HG02840 (cell line): ENCODE data around the gene SCN9A.
"Not testable (repeated sequence)": the region's sequence is repeated elsewhere in the genome, so short reads cannot be mapped to it uniquely, and the experiment has no call there.

Experiments
- ATAC-seq: cut with Tn5 transposase; IDR thresholded peaks from one replicate; pipeline ENCODE4 v1.9.1; 2021; ENCODE audit warnings: mild to moderate bottlenecking, moderate library complexity, moderate number of reproducible peaks; ENCODE audit not compliant: unreplicated experiment, low FRiP score

The SCN9A gene

DNA sequence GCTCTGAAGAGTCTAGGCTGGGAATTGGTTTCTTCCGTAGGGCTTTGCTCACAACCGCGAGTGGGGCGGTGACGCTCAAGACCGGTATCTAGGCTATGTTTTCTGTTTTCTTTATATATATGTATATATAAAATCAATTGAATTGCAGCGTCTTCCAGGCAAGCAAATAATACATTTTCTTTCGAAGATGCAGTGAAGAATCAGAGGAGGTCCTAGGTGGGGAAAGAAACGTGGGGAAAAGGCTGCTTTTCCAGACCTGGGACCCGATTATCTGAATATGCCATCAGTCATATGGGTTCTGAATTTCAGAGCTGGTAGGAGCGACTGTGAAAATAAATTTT, 714 bp upstream of the SCN9A start:
- ATAC-seq = no peak

DNA sequence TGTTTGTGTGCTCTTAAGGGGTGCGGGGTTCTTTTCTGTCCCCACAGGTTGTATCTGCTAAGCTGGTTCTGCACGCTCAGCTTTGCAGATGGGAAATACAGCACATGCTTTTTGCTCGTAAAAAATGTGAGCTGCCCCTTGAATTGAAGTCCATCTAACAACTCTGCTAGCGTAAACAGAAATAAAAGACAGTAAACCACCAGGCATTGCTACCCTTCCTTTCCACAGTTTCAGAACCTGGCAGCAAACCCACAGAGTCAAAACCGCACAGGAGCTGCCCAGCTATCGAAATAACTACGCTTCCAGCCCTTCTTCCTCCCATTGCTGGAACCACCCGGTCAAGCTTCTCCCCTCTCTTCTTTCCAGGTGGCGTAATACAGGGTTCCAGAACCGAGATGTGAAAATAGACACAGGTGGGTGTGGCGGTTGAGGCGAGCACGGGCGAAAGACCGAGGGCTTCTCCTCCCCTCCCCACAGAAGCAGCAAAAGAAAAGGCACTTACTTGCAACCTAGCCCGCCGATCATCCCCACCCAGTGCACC, 479 bp downstream of the SCN9A start:
- ATAC-seq = no peak

DNA sequence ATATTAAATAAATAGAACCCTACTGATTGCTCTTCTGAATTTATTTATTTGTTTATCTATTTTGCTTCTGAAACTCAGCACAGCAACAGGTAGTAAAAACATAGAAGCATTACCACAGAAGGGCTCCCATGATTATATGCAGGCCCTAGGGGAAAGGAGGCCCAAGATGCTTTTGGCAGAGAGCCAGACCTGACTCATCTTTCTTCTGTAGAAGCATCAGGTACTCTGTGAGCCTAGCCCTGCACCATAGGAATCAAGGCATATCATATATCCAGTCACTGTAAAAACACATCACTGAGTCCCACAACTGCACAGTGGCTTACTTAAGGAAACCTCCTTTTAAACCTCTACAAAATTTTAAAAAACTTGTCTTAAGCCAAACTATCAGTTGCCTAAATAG, 1.8 kb downstream of the SCN9A start:
- no peak for ATAC-seq

DNA sequence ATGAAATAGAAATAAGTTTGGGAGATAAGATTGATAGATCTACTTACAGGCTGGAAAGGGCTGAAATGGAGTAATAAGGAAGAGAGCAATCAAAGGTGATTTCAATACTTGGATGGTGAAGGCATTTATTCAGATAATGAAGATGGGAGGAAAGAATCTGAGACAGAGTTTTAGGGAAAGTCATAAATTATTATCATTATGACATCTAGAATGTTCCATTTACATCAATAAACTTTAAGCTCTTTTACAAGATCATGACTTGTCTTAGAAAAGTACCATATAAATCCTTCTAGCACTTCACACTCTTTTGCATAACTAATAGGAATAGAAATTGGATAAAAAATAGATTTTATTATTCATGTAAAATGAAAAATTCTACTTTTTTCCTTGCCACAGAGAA, 2.2 kb downstream of the SCN9A start:
- no peak for ATAC-seq

DNA sequence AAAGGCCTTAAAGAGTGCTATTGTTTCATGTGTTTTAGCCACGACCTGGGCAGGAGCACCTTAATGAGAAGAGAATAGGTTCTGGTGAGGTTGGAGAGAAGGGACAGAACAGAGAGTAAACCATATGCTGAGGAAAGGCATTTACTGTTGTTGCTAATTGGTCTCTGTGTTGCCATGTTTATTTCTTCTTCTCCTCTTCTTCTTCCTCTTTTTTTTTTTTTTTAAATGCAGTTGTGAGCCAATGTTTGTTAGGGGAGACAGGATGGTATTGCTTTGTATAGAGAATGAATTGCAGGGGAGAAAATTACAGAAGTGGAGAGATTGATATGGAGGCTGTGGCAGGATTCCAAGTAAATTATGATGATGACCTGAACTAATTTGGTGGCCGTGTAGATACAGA, 2.6 kb downstream of the SCN9A start:
- no peak for ATAC-seq

DNA sequence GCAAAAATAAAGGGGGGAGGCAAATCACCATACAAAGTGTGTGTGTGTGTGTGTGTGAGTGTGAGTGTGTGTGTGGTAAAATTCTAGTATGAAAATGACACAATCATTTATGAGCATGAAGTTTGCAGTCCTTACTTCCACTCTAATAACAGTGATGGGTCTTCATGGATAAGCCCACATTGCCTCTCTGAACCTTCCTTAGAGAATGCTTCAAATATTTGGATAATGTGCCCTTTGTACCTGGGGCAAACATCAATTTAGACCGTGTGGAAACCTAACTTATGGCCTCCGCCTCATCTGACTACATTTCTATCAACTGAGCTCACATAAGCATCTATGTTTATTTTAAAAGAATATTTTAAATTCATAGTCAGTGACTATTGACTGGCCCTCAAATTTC, 3.7 kb downstream of the SCN9A start:
- no peak for ATAC-seq

DNA sequence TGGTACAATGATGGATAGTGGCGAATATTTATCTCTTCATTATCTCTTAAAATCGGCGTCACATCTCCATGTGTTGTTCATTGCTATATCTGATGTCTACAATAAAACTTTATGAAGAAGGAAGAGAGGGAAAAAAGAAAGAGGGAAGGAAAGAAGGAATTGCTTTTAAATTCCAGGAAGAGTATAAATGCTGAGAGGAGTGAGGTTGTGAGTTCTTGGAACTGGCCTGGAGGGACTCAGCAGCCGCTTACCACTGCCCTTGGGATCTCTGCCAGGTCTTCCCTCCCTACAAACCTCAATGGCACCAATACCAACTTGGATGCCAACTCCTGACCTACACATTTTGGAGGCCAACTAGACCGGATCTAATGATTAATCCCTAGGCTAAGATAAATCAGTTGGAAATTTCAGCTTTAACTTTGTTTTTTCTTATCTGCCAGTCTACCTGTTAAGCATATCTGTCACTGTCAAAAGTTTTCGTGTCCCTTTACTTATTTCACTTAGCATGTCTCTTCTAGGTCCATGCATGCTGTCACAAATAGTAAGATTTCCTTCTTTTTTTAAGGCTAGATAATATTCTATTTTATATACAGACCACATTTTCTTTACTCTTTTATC, 9.8 kb downstream of the SCN9A start:
- no peak for ATAC-seq

DNA sequence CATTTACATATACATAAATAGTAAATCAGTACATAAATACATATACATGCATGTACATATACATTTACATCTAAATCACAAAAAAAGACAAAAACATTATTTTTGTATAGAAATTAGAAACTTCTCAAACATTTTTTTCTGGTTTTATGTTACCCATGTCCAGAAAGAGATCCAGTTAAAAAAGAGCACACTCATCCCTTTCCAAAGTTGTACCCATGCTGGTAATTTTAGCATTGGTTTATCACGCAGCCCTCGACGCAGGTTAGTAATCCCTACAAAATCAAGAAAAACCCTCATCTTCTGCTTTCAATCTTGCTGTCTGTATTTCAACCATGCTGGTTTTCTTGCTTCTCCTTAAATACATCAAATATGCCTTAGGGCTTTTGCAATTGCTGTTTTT, 10.5 kb downstream of the SCN9A start:
- no peak for ATAC-seq

DNA sequence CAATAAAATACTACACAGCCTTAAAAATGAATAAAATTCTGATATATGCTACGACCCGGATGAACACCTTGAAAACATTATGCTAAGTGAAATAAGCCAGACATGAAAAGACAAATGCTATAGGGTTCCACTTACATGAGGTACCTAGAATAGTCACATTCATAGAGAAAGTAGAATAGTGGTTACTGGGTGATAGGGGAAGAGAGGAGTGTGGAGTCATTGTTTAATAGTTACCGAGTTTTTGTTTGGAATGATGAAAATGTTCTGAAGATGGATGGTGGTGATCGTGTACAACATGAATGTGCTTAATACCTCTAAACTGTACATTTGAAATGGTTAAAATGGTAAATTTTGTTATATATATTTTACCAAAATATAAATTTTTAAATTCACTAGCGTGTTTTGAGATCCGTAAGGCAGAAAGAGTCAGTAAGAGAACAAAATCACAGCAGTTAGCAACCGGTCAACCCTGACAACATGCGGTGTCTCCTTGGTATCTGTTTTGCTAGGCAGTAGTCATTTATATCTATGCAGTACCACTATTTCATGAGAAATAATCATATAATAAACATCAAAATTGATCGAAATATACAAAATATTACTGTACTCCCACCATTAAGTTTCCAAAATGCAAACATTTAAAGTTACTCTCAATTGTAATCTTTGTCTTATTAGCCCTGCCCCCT, 11.1 kb downstream of the SCN9A start:
- no peak for ATAC-seq

DNA sequence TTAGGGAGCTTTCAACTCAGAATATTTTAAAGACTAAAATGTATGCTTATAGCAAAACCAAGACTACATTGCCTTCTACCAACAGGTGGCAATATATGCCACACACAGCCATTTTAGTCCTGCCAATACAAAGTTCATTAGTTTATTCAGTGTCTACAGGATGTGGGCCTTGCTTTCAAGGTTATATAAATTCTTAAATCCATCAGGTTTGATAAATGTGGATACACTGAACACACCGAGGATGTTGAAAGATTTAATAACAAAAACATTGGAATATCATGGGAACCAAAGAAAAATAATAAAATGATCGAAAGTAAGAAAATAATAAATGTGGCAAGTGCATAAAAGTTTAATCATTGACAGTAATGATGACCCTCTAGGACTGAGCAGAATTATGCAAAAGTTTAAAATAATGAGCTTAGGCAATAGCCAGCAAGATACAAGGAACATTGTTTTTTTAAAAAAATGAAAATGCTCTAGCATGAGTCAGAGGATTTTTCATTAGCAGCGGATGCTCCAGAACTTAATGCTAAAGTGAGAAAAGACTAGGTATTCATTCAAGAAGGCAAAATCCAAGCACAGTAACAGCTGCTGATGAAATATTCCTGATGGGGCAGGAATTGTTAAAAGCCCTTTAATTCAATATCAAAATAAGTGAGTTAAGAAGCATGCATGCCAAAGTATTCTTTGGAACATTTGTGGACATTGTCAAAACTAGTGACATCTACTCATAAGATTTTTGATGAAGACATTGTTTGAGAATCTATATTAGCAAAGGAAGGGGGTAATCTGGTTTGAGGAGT, 14.2 kb downstream of the SCN9A start:
- ATAC-seq = no peak

DNA sequence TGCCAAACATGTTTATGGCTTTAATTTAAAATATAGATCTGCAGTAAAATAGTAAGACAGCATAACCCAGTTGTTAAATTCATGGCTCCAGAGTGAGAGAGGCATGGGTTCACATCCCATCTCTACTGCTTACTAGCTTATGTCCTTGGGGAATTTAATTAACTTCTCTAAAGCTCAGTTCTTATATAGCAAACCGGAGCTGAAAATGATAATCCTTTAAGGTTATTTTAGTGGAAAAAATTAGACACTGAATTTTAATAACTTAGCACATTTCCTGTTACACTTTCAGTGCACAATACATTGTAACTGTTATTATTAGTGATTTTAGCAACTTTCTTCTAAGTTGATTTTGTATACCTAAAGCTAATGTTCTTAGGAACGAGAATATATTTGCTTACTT, 14.8 kb downstream of the SCN9A start:
- ATAC-seq = no peak

DNA sequence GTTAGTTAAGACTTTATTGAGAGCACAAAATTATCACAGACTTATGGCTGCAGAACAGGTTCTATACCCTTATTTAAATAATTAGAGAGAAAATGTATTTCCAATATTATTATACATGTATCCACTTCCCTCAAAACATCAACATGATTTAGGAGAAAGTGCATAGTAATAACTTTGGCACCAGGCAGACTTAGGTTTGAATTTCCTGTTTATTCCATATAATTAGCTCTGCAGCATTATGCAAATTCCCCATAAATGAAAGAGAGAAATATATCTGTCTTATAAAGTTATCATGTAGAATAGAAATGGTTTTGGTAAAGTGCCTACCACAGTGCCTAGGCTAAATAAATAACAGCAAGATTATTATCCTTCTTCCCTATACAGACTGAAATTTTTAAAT, 15.3 kb downstream of the SCN9A start:
- no peak for ATAC-seq

DNA sequence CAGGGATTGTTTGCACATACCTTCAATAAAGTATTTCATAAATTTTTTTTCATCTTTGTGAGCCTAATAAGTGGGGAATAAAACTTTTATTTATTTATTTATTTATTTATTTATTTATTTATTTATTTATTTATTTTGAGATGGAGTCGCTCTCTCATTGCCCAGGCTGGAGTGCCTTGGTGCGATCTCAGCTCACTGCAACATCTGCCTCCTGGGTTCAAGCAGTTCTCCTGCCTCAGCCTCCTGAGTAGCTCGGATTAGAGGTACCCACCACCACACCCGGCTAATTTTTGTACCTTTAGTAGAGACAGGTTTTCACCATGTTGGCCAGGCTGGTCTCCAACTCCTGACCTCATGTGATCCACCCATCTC, 17.8 kb downstream of the SCN9A start:
- not testable (repeated sequence) for ATAC-seq

DNA sequence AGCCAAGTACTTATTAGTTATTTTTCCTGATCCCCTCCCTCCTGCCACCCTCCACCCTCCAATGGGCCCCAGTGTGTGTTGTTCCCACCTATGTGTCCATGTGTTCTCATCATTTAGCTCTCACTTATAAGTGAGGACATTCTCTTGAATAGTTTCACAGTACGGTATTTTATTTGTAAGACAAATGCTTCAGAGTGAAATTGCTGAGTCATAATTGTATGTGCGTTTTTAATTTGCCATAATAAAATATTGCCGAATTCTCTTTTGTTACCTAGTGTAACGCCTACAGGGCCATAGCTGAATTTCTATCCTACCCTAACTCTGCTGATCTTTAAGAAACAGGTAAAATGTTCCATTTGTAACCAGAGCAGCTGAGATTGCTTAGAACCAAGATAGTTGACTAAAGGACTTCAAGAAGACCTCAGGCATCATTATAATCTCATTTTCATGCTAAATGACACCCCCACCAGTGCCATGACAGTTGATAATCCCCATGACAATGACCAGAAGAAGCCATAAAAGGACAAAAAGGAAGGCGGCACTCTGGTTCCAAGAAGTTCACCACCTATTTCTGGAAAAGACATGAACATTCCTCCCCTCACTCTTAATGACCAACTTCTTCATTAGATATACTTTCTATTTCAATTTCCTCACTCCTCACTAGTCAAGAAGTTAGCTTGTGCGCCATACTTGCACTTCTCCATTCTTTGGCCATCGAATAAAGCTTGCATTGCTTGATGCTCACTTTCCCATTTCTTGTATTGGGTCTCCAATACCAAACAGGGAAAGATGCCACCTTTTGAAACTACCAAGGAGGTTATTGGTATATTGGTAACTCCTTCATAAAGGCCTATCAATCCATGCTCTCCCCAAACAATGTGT, 18.4 kb downstream of the SCN9A start:
- no peak for ATAC-seq

DNA sequence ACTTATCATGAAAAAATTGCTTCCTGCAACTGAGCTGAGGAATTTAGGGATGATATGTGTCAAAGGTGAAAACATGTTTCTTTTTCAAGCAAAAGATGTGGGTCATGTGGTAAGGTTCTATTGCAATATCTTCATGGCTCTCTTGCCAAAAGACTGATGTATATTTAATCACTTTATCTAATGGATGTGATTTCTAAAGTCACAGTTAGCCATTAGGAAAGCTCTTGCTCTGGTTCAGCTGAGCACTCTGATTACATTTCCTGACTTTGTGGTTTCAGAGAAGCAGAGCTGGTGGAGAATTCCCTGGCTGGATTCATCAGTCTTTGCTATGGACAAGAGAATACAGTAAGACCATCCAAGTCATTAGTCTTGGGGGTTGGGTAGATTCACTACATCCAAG, 24.4 kb downstream of the SCN9A start:
- ATAC-seq = no peak

DNA sequence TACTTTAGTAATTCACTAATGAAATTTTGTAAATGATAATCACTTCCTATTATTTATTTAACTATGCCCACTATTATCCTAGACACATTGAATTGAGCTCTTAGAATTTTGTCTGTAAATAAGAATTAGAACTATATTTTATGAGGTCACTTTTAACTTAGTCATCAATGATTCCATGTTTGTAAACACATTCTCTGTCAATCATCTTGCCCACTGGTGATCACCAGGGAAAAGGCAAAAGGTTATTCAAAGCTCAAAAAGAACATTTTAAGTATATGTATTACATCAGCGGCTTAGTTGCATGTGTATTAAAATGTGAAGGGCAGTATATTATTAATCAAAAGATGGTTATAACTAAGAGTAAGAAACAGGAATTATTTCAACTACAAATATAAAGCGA, 25.2 kb downstream of the SCN9A start:
- ATAC-seq = no peak

DNA sequence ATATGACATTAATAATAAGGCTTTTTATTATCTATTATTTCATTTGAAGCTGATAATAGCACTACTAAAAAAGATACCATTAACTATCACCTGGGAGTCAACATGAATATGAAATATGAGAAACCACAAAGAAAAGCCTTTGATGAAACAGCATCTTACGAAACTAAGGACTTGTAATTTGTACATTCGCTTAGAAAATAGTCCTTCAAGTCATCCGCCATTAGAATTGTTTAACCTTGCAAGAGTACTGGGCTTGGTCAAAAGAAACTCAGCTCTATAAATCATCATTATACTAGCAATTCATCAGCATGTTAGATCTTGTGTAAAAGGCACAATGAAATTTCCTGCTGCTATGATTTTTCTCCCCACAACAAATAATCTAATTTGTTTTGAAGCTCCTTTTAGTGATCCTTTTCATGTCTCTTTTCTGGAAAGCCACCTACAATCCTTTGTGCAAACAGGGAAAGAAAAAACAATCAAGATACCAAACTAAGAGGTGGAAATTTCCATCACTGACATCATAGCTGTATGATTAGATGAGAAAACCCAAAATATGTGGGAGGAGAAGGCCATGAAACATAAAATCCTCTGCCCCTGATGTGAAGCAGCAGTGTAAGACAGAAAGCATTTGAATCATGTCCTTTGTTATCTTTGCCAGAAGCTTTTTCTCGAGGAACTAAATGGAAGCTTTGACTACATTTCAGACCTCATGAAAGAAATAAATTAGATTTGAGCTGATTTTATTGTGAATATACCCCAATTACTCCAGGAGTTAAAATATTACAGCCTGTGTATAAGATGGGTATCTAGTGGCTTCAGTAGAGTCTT, 31.2 kb downstream of the SCN9A start:
- no peak for ATAC-seq

DNA sequence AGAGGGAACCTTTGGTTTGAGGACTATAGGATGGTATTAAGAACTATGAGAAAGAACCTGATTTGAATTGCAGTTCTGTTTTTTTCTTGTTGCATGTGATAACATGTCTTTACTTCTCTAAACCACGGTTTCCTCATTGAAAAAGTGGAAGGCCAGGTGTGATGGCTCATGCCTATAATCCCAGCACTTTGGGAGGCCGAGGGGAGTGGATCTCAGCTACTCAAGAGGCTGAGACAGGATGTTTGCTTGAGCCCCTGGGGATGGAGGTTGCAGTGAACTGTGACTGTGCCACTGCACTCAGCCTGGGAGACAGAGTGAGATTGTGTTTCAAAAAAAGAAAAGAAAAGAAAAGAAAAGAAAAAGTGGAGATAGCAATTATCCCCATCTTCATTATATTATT, 32.3 kb downstream of the SCN9A start:
- no peak for ATAC-seq

DNA sequence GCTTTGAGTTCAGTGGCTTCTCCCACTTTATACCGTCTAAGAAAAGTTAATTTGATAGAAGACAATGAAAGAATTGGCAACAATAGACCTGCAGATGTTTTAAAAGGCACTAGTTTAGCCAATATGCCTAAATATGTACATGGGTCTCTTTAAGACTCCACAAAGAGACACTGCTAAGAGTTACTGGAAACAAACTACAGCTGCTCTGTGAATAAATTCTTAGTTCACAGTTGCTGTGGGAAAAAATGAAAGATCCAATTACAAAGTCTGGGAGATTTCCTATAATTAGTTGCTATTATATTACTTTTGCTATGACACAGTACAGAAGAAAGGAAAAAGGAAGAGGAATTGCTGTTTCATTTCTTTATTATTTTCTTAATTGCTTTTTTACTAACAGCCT, 34.3 kb downstream of the SCN9A start:
- ATAC-seq = no peak

DNA sequence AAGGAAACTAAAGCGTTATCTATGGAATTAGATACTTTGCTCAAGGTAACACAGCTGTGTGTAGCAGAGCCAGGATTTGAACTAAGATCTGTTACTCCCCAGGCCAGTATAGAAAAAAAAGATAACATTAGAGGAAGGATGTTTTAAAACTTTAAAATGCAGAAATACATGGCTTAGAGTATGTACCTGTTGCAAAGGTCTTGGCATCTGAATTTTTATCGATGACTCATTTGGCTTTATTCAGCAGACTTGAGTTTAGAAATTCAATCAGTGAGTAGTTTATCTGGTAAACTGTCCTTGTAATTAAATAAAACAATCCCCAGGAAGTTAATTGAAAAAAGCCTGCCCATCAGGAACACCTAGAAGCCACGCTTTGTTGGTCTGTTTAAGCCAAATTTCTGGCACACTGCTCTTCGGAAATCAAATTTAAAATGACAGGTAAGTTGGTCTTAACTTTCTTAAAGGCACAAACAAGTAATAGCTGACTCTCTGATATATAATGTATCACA, 36.9 kb downstream of the SCN9A start:
- no peak for ATAC-seq
